ENCODE data around the gene LIPK.
"Not testable (repeated sequence)": the region's sequence is repeated elsewhere in the genome, so short reads cannot be mapped to it uniquely, and the experiment has no call there.

LIPK gene

GRCh38 chr10:88725798-88726197 is 19.7 kb downstream of the LIPK start:
- no peak for DNase-seq

- DNase-seq: no peak
Measured at GRCh38 chr10:88728107-88728763, 22.2 kb downstream of the LIPK start.

- no peak for DNase-seq
Measured at GRCh38 chr10:88730864-88731263, 24.8 kb downstream of the LIPK start.

- no peak for DNase-seq
Measured at GRCh38 chr10:88731296-88731695, 25.2 kb downstream of the LIPK start.

- no peak for DNase-seq
Measured at GRCh38 chr10:88733215-88733614, 27.2 kb downstream of the LIPK start.

- no peak for DNase-seq
Measured at GRCh38 chr10:88735661-88736060, 29.6 kb downstream of the LIPK start.

GRCh38 chr10:88741921-88742320 is 35.9 kb downstream of the LIPK start:
- not testable (repeated sequence) for DNase-seq

GRCh38 chr10:88742448-88742847 is 36.4 kb downstream of the LIPK start:
- DNase-seq: no peak

GRCh38 chr10:88744002-88744401 is 38.0 kb downstream of the LIPK start:
- DNase-seq: no peak

GRCh38 chr10:88745633-88746032 is 39.6 kb downstream of the LIPK start:
- DNase-seq: no peak

- DNase-seq: no peak
Measured at GRCh38 chr10:88754287-88754686, 48.2 kb downstream of the LIPK start.

- DNase-seq: no peak
Measured at GRCh38 chr10:88755753-88756152, 49.7 kb downstream of the LIPK start.

- no peak for DNase-seq
Measured at GRCh38 chr10:88756660-88757059, 50.6 kb downstream of the LIPK start.

GRCh38 chr10:88759366-88760101 is 53.5 kb downstream of the LIPK start, which contains the start of gene LIPN:
Gene LIPN (plus strand): TSS chr10:88760020. CDS start chr10:88761406, 1,386 bp downstream.
- DNase-seq: no peak

GRCh38 chr10:88762906-88763305 is 56.9 kb downstream of the LIPK start:
- DNase-seq: no peak

GRCh38 chr10:88763441-88763840 is 57.4 kb downstream of the LIPK start:
- no peak for DNase-seq

GRCh38 chr10:88764110-88764509 is 58.1 kb downstream of the LIPK start:
- no peak for DNase-seq

GRCh38 chr10:88765816-88766215 is 59.8 kb downstream of the LIPK start:
- DNase-seq: no peak

- no peak for DNase-seq
Measured at GRCh38 chr10:88769384-88769783, 63.3 kb downstream of the LIPK start.

- DNase-seq: no peak
Measured at GRCh38 chr10:88781206-88781605, 75.2 kb downstream of the LIPK start.

- DNase-seq: no peak
Measured at GRCh38 chr10:88782222-88782621, 76.2 kb downstream of the LIPK start.

GRCh38 chr10:88783724-88784123 is 77.7 kb downstream of the LIPK start:
- no peak for DNase-seq

- peak in 1 of 2 experiments; percentile 4 for DNase-seq
Measured at GRCh38 chr10:88786032-88786770, 80.2 kb downstream of the LIPK start.

- DNase-seq: no peak
Measured at GRCh38 chr10:88787463-88787862, 81.4 kb downstream of the LIPK start.
